Smooth muscle cell of the brain vasculature (primary cell): ENCODE data around the gene P2RY8.
"Not testable (repeated sequence)": the region's sequence is repeated elsewhere in the genome, so short reads cannot be mapped to it uniquely, and the experiment has no call there.

Source experiments
- DNase-seq: peaks from one replicate; pipeline ENCODE4 v3.0.0-alpha.2; 2012; ENCODE audit warnings: low read depth, low spot score

P2RY8 gene

DNA sequence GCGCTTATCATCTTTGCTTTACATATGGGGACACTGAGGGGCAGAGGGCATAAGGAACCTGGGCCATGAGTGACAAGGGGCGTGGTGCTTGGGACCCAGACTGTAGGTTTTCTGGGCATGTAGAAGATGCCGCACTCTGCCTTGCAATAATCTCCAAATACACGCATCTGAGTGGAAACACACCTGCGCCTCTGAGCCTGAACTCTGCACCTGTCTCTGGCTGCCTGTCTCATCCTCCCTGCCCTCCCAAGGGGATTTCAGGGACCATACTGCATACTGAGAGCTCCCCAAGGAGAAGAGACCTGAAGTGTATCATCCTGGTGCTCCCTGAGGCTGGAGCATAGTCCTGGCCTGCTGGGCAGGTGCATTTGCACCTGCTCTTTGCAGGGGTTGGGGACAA is 49.6 kb downstream of the P2RY8 start:
- no peak for DNase-seq

DNA sequence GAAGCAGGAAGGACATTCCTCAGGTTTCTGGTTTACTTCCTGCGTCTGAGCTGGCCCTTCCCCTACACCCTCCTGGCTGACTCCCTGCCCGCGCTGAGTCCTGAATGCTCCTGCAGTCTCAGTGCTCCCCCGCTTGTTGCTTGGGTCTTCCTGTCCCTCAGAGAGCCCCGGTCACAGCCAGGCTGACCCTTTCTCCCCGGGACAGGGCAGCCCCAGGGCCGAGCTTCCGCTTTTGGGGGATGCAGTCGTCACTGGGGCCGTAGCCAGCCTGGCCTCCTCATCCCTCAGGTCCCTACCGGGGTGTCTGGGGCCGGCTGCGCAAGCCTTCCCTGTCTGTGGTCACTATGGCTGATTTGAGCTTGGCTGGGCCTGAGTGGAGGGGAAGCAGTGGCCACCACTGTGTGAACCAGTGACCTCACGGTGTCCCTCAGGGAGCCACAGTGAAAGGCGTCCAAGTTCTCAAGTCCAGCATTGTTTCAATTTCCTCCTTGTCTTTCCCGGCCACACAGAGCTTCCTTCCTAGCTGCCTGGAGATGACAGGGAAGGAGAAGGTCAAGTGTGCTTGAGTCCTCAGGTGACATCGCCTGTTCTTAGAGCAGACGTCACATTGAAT is 50.1 kb downstream of the P2RY8 start:
- DNase-seq: no peak

DNA sequence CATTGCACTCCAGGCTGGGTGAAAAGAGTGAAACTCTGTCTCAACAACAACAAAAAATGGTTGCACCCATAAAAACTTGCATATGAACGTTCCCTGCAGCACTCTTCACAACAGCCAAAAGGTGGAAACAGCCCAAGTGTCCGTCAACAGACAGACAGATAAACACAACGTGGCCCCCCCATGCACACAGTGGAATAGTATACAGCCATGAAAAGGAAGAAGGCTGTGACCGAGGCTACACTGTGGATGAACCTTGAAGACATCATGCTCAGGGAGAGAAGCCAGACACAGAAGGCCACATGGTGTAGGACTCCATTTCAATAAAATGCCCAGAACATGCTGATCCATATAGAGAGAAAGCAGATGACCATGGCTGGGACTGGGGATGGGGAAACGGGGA is 50.8 kb downstream of the P2RY8 start:
- no peak for DNase-seq

DNA sequence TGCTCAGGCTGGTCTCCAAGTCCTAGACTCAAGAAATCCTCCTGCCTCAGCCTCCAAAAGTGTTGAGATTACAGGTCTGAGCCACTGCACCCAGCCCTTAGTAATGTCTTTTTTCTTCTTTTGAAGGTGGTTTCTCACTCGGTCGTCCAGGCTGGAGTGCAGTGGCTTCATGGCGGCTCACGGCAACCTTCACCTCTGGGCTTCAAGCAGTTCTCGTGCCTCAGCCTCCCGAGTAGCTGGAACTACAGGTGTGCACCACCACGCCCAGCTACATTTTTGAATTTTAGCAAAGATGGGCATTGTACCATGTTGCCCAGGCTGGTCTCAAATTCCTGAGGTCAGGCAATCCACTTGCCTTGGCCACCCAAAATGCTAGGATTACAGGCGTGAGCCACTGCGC is 52.0 kb downstream of the P2RY8 start:
- DNase-seq: no peak

DNA sequence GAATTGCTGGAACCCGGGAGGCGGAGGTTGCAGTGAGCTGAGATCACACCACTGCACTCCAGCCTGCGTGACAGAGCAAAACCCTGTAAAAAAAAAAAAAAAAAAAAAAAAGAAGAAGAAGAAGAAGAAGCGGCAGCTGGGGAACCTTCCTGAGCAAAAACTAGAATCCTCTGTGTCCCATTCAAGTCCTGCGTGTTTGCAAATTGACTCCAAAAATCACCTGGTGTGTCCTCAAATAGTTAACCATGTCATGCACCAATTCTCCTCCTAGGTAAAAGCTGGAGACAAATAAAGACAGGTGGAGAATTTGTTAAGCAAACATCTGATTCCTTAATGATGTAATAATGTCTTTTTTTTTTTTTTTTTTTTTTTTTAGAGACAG is 52.4 kb downstream of the P2RY8 start:
- no peak for DNase-seq

DNA sequence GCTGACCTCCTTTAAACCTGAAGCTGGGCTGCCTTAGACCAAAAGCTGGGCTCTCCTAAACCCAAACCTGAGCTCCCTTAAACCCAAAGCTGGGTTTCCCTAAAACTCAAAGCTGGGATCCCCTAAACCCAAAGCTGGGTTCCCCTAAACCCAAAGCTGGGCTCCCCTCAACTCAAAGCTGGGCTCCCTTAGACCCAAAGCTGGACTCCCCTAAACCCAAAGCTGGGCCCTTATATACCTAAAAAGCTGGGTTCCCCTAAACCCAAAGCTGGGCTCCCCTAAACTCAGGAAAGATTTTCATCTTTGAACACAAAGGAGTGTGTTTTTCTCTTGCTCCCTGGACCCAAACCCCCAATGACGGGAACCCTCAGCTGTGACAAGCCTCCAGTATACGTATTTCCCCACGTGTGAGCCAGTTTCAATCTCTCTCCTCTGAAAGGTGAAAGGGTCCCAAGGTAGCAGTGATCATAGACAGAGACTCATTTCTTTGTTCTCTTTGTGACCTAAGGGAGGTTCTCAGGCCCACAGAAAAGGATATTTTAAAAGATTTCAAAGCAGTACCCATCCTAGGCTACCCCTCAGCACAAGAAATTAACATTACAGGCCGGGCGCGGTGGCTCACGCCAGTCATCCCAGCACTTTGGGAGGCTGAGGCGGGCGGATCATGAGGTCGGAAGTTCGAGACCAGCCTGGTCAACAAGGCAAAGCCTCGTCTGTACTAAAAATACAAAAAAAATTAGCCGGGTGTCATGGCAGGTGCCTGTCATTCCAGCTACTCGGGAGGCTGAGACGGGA is 52.9 kb downstream of the P2RY8 start:
- DNase-seq: no peak

DNA sequence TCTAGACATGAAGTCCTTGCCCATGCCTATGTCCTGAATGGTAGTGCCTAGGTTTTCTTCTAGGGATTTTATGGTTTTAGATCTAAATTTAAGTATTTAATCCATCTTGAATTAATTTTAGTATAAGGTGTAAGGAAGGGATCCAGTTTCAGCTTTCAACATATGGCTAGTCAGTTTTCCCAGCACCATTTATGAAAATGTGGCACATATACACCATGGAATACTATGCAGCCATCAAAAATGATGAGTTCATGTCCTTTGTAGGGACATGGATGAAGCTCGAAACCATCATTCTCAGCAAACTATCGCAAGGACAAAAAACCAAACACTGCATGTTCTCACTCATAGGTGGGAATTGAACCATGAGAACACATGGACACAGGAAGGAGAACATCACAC is 54.5 kb downstream of the P2RY8 start:
- not testable (repeated sequence) for DNase-seq

DNA sequence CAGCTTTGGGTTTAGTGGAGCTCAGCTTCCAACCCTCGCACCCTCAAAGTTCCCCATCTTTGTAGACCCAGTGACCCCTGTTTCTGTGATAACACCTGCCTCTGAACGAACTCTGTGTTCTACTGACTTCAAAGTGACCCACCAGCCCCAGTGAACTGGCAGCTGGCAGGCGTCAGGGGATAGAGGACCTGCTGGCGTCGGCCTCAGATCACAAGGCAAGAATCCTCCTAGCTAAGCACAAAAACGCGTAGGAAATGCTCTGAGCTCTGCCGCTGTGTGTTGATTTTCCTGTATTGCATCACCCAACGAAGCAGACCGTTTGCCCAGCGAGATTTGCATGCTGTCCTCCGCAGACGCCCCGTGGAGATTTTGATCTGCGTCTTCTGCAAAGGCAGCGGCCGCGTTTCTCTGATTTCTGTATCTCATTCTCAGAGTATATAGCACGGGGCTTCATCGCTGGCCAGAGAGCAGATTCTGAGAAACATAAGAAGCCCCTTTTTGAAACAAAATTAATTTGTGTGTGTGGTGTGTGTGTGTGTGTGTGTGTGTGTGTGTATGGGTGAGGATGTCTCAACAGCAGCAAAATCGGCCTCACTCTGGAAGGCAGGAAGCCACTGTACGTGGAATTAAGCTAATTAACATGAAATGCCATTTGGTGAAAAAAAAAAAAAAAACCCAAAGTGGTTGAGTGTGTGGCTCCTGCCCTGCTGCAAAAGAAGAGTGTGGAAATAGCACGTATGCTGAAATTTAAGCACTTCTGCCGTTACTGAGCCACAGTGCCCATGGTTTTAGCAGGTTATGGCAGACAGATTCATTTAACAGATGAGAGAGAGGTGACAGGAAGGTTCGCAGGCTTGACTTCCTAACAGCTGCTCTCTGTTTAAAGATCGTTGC is 55.1 kb downstream of the P2RY8 start:
- peak; percentile 35 for DNase-seq

DNA sequence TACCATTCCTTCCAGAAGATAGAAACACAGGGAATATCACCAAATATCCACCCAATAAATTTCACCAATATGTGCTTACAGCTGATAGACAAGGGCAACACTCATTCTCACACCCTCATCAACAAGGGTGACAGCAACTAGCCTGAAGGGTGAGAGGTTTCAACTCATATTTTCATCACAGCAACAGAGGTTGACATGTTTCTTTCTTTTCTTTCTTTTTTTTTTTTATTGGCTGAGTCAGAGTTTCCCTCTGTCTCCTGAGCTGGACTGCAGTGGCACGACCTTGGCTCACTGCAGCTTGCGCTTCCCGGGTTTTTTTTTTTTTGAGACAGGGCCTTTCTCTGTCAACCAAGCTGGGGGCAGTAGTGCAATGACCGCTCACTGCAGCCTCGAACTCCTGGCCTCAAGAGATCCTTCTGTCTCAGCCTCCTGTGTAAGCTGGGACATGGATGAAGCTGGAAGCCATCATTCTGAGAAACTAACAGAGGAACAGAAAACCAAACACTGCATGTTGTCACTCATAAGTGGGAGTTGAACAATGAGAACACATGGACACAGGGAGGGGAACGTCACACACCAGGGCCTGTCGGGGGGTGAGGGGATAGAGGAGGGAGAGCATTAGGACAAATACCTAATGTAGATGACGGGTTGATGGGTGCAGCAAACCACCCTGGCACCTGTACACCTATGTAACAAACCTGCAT is 56.8 kb downstream of the P2RY8 start:
- DNase-seq: no peak

DNA sequence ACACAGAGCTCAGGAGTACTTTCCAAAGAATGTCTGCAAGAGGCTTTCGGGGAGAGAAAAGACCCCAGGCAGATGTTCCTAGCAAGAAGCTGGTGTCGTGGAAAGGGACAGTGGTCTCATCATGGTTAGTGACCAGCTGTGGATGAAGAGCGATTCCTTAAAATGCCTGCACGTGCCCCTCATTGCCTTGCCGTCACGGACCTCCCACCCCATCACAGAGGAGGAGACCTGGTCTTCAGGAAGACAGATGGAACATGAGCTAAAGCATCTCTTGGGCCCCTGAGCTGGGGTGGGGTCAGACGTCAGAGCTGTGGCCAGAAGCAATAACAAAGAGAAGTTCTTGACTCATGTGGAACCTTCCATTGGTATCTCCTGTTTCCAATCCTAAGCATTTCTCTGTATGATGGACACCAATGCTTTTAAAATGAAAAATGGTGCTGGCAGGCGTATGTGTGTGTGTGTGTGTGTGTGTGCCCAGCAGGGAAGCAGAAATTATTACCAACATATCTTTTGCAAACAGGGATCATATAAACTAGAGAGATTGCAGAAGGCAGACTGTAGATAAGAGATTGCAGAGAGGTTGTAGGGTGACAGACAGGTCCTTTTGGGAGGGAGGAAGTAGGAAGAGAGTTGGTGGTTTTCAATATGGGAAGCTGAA is 59.1 kb downstream of the P2RY8 start:
- DNase-seq: no peak

DNA sequence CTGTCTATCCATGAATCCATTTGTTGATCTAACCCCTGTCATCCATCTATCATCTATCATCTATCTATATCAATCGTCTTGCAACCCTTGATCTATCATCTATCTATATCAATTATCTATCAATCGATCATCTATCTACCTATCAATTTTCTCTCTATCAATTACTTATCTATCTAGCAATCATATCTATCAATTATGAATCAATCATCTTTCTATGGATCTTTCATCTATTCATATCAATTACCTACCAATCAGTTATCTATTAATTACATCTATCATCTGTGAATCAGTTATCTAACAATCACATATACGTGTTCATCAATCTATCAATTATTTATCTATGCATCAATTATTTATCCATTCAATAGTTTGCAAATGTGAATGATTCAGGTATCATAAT is 59.8 kb downstream of the P2RY8 start:
- DNase-seq: no peak

DNA sequence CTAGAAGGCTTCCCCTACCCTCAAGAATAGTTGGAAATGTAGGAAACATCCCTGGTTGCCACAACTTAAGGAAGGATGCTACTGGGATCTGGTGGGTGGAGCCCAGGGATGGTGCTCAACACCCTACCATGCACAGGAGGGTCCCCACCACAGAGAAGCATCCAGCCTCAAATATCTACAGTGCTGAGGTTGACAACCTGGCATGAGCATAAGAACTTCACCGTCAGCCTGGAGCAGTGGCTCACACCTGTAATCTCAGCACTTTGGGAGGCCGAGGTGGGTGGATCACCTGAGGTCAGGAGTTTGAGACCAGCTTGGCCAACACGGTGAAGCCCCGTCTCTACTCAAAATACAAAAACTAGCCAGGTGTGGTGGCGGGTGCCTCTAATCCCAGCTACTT is 60.3 kb downstream of the P2RY8 start:
- DNase-seq: no peak

DNA sequence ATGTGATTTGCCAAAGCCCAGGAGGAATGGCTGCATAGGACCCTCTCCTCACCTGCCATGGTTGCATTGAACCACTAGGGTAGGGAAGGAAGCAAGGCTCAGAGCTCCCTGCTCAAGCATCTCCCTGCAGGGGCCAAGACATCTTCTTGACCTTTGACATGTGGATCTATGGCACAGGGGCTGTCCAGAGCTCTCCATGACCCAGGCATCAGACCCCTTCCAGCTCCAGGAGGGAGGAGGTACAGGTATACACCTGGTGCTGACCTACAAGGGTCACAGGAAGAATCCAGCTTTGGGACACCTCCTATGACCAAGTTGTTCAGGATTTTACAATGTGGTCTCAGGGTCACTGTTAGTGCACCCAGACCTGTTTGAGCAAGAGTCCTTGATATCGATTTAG is 61.1 kb downstream of the P2RY8 start:
- DNase-seq: no peak

DNA sequence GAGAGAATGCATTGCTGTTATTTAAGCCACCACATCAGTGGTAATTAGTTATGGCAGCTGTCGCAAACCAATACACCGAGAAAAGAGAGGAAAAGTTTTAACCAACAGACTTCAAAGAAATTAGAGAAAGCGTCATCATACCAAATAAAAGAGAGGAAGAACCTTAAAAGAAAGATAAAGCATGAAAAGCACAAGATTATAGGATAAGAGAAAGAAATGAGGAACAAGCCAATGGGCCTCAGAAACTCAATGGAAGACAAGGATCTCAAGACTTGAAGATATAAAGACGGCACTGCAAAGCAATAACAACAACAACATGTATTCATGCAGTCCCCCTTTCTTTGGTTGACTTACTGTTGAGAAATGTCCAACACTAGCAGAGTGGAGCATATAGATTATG is 61.5 kb downstream of the P2RY8 start:
- no peak for DNase-seq

DNA sequence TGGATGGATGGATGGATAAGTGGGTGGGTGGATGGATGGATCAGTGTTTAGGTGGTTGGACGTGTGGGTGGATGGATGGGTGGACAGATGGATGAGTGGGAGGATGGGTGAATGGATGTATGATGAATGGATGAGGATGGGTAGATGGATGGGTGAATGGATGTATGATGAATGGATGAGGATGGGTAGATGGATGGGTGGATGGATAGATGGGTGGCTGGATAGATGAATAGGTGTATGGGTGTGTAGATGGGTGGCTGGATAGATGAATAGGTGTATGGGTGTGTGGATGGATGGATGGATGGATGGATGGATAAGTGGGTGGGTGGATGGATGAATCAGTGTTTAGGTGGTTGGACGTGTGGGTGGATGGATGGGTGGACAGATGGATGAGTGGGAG is 62.4 kb downstream of the P2RY8 start:
- DNase-seq: not testable (repeated sequence)

DNA sequence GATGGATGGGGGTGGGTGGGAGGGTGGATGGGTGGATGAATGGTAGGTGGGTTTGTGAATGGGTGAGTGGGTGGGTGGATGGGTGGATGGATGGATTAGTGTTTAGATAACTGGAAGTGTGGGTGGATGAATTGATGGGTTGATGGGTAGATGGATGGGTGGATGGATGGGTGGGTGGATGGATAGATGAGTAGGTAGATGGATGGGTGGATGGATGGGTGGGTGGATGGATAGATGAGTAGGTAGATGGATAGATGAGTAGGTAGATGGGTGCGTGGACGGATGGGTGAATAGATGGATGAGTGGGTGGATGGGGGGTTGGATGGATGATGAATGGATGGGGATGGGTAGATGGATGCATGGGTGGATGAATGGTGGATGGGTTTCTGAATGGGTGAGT is 64.0 kb downstream of the P2RY8 start:
- DNase-seq: no peak

DNA sequence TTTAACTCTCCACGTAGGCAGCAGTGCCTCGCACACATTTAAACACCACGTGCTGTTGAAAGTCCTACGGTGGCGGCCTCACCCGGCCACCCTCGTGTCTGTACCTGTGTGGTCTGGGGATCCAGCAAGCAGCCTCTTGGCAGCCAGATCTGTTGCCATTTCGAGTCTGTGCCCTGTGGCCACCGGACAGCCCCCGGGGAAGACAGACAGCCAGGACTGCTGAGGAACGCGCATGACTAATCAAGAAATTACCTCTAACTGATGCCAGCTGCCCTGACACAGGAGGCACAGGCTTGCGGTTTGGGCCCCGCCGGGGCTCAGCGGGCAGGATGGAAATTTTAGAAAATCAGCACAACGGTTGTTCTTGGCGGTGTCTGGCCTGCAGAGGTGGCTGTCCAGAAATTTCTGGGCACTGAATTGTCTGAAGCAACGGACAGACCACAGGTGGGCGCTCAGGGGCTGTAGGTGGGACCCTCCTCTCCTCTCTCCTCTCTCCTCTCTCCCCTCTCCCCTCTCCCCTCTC is 68.7 kb downstream of the P2RY8 start:
- peak; percentile 32 for DNase-seq

DNA sequence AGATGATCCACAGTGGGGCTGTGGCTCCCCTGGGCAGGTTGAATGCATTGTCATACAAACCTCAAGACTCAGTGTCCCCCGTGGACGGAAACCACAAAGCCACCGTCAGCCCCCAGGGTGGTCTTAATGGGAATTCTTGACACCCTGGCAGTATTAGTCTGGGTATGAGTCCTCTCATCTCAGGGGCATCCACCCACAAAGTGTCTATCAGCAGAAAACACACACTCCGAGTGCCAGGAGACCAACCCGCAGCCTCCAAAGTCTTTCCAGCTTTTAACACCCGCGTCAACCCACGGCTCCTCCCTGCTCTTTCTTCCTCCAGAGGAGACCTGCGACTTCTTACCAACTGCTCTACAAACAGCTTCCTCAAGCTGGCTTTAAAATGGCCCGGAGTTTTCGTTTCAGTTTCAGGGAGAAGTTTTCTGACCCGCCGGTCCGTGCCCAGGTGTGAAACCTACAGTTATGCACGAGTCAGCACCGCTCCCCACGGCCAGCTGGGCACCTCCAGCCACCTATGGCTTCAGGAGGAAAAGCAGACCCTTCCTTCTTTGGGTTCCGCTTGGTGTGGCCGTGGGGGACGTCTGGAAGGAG is 69.9 kb downstream of the P2RY8 start:
- no peak for DNase-seq

DNA sequence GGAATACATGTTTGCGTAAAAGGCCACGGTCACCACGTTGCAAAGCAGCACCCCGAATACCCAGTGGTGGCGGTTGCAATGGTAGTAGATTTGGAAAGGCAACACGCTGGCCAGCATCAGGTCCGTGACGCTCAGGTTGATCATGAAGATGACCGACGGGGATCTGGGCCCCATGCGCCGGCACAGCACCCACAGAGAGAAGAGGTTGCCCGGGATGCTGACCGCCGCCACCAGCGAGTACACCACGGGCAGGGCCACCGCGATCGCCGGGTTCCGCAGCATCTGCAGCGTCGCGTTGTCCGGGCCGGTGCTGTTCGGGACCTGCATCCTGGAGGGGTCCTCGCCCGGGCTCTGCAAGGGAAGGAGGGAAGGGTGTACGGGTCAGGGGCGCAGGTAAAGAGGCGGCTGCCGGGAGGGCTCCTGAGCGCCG is 70.7 kb downstream of the P2RY8 start:
- no peak for DNase-seq

DNA sequence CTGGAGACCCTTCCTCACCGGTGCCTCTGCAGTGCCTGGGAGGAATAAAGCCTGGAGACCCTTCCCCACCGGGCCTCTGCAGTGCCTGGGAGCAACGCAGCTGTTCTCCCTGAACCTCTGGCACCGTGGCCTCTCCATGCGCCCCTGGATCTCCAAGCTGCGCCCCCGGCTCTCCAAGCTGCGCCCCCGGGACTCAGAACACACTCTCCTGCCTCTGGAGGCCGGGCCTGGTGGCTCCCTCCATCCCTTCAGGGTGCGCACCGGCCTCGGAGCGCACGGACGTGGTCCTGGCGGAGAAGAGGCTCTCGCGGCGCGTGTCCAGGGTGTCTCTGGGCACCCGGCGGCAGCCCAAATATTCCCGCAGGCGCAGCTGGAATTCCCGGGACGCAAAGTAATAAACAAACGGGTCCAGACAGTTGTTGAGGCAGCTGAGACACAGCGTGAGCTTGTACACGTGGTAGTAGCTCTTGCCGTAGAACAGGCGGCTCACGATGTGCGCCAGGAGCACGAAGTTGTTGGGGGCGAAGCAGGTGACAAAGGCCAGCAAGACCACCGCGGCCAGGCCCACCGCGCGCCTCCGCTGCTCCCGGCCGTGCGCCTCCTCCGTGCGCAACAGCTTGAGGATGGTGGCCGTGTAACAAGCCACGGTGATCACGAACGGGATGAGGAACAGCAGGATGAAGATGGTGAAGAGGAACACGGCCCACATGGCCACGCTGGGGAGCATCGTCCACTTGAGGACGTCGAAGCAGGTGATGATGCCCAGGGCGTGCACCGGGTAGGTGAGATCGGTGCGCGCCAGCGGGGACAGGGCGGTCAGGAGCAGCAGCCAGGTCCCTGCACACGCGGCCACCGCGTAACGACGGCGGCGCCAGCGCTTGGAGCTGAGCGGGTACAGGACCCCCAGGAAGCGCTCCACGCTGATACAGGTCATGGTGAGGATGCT is 71.4 kb downstream of the P2RY8 start:
- DNase-seq: no peak
